ENCODE results near the gene NFATC2. TPM values are rescaled to one million over a fixed set of nuclear protein-coding genes. Genes with fewer than 3 reads are reported as not detected.
"Not testable (repeated sequence)": the region's sequence is repeated elsewhere in the genome, so short reads cannot be mapped to it uniquely, and the experiment has no call there.

NFATC2 gene
- total RNA-seq, 1 experiment from 2014 or later, result 0.61 TPM

DNA sequence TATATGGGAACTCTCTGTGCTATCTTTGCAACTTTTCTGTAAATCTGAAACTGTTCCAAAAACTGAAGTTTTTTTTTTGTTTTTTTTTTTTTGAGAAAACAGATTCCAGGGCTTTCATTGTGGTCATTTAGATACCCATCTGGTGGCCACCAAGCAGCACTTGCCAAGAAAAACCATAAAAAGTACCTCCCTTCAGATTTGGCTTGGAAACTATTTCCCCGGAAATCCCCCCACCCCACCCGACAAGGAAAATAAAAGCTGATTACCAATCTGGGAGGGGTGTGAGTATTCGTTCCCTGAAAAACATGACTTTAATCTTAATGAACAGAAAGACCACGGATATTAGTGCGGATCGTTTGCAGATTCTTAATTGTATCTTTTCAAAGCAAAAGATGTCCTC is 1.9 kb downstream of the NFATC2 start:
- Mint-ChIP-seq H3K27me3 (ENCODE audit: low read depth) (peaks cover 48% of the 10 kb centered on the region), H3K4me1 (peaks cover 11 to 16% of the 10 kb centered on the region in 2 experiments), H3K36me3 (ENCODE audit: insufficient read depth in 1 of 3, low read depth in 3 of 3) (no peaks in the 10 kb centered on the region), H3K9me3 (no peaks in the 10 kb centered on the region), H3K4me3 (no peak overlapping the region), H3K27ac (no peak overlapping the region)
- Histone ChIP-seq H2BK5ac (ENCODE audit: insufficient read length, low read length) (no peak overlapping the region), H2AFZ (ENCODE audit: low read length) (no peak overlapping the region), H4K8ac (replicated peaks; ENCODE audit: insufficient read length, low read depth, low read length) (no peak overlapping the region), H4K91ac (ENCODE audit: insufficient read length, low read depth, low read length) (no peak overlapping the region), H2BK120ac (ENCODE audit: low read depth, low read length, poor library complexity, severe bottlenecking) (no peak overlapping the region), H3K4ac (ENCODE audit: low read depth, low read length) (no peak overlapping the region), H3K9ac (ENCODE audit: extremely low read depth, insufficient read length, low read length) (no peak overlapping the region), H3K56ac (ENCODE audit: insufficient read length, low read depth, low read length) (no peak overlapping the region), H3T11ph (ENCODE audit: low read length) (no peak overlapping the region), H4K20me1 (ENCODE audit: control insufficient read depth, insufficient read depth, insufficient read length) (no peaks in the 10 kb centered on the region), H3K23me2 (ENCODE audit: insufficient read length, low read depth, low read length, poor library complexity, severe bottlenecking) (peaks cover 3% of the 10 kb centered on the region), H3K4me1 (ENCODE audit: insufficient read depth, low read length) (no peaks in the 10 kb centered on the region), H3K27ac (ENCODE audit: insufficient read length, low read depth, low read length) (no peak overlapping the region), H3K79me1 (ENCODE audit: insufficient read depth, low read depth, low read length, poor library complexity, severe bottlenecking) (no peaks in the 10 kb centered on the region), H2BK15ac (ENCODE audit: low read depth, low read length) (no peak overlapping the region), H2AK5ac (ENCODE audit: insufficient read length, low read length) (no peak overlapping the region), H3K4me2 (ENCODE audit: insufficient read depth, insufficient read length, low read length) (no peak overlapping the region), H4K5ac (ENCODE audit: insufficient read length, low read depth, low read length) (no peak overlapping the region), H3K23ac (ENCODE audit: insufficient read length, low read depth, low read length) (no peak overlapping the region), H2BK20ac (ENCODE audit: low read depth, low read length, poor library complexity, severe bottlenecking) (no peak overlapping the region), H3K79me2 (ENCODE audit: insufficient read depth, low read length) (no peaks in the 10 kb centered on the region), H3K9me3 (ENCODE audit: control insufficient read depth, low read depth, low read length) (no peaks in the 10 kb centered on the region), H2BK12ac (ENCODE audit: insufficient read length, low read depth, low read length) (no peak overlapping the region), H3K27me3 (ENCODE audit: insufficient read depth, low read length) (peaks cover 8% of the 10 kb centered on the region; the same call in 1 of the 2 replicates), H3K14ac (ENCODE audit: insufficient read depth, low read length) (no peak overlapping the region), H3K18ac (ENCODE audit: insufficient read length, low read depth, low read length) (no peak overlapping the region)
- TF ChIP-seq, protein P1, sequence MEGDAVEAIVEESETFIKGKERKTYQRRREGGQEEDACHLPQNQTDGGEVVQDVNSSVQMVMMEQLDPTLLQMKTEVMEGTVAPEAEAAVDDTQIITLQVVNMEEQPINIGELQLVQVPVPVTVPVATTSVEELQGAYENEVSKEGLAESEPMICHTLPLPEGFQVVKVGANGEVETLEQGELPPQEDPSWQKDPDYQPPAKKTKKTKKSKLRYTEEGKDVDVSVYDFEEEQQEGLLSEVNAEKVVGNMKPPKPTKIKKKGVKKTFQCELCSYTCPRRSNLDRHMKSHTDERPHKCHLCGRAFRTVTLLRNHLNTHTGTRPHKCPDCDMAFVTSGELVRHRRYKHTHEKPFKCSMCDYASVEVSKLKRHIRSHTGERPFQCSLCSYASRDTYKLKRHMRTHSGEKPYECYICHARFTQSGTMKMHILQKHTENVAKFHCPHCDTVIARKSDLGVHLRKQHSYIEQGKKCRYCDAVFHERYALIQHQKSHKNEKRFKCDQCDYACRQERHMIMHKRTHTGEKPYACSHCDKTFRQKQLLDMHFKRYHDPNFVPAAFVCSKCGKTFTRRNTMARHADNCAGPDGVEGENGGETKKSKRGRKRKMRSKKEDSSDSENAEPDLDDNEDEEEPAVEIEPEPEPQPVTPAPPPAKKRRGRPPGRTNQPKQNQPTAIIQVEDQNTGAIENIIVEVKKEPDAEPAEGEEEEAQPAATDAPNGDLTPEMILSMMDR (conservative IDR thresholded peaks at IDR 0.05), result no peak
- no peak for DNase-seq
- no CpG with 5 or more reads among the region's 6 CpGs for WGBS (ENCODE audit: extremely low coverage, insufficient read length, low lambda C conversion rate)

DNA sequence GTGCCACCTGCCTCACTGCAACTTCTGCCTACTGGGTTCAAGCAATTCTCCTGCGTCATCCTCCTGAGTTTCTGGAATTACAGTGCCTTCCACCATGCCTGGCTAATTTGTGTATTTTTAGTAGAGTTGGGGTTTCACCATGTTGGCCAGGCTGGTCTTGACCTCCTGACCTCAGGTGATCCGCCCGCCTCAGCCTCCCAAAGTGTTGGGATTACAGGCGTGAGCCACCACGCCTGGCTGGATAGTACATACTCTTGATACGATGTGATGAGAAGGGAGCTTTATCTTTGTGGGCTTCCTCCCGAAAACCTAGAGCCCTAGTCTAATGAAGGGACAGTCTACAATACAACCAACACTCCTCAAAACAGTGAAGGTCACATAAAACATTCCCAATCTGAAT is 2.4 kb downstream of the NFATC2 start:
- Mint-ChIP-seq H3K4me1 (peaks cover 11 to 16% of the 10 kb centered on the region in 2 experiments), H3K27me3 (ENCODE audit: low read depth) (peaks cover 44% of the 10 kb centered on the region)
- H3K36me3 Mint-ChIP-seq (ENCODE audit: insufficient read depth in 1 of 3, low read depth in 3 of 3); H3K14ac ChIP-seq (ENCODE audit: insufficient read depth, low read length); H4K8ac ChIP-seq (replicated peaks; ENCODE audit: insufficient read length, low read depth, low read length); H4K20me1 ChIP-seq (ENCODE audit: control insufficient read depth, insufficient read depth, insufficient read length); H2BK15ac ChIP-seq (ENCODE audit: low read depth, low read length); H3K23ac ChIP-seq (ENCODE audit: insufficient read length, low read depth, low read length); H3K4me2 ChIP-seq (ENCODE audit: insufficient read depth, insufficient read length, low read length); H3K23me2 ChIP-seq (ENCODE audit: insufficient read length, low read depth, low read length, poor library complexity, severe bottlenecking); H3K56ac ChIP-seq (ENCODE audit: insufficient read length, low read depth, low read length); H2AK5ac ChIP-seq (ENCODE audit: insufficient read length, low read length); H3K27ac Mint-ChIP-seq; H2BK5ac ChIP-seq (ENCODE audit: insufficient read length, low read length); H3K27me3 ChIP-seq (ENCODE audit: insufficient read depth, low read length); H2BK20ac ChIP-seq (ENCODE audit: low read depth, low read length, poor library complexity, severe bottlenecking); H3K4me1 ChIP-seq (ENCODE audit: insufficient read depth, low read length); H2BK12ac ChIP-seq (ENCODE audit: insufficient read length, low read depth, low read length); H2AFZ ChIP-seq (ENCODE audit: low read length); H3K18ac ChIP-seq (ENCODE audit: insufficient read length, low read depth, low read length); DNase-seq; H3T11ph ChIP-seq (ENCODE audit: low read length); H3K9me3 Mint-ChIP-seq; H3K79me1 ChIP-seq (ENCODE audit: insufficient read depth, low read depth, low read length, poor library complexity, severe bottlenecking); H2BK120ac ChIP-seq (ENCODE audit: low read depth, low read length, poor library complexity, severe bottlenecking); H3K4me3 Mint-ChIP-seq; H3K79me2 ChIP-seq (ENCODE audit: insufficient read depth, low read length); H3K4ac ChIP-seq (ENCODE audit: low read depth, low read length); H4K91ac ChIP-seq (ENCODE audit: insufficient read length, low read depth, low read length); H4K5ac ChIP-seq (ENCODE audit: insufficient read length, low read depth, low read length); H3K9me3 ChIP-seq (ENCODE audit: control insufficient read depth, low read depth, low read length); H3K9ac ChIP-seq (ENCODE audit: extremely low read depth, insufficient read length, low read length); H3K27ac ChIP-seq (ENCODE audit: insufficient read length, low read depth, low read length): not testable (repeated sequence)
- no CpG with 5 or more reads among the region's 7 CpGs for WGBS (ENCODE audit: extremely low coverage, insufficient read length, low lambda C conversion rate)
